Measurements from ENCODE around the gene ZNG1C. TPM values are rescaled to one million over a fixed set of nuclear protein-coding genes. Genes with fewer than 3 reads are reported as not detected.
"Not testable (repeated sequence)": the region's sequence is repeated elsewhere in the genome, so short reads cannot be mapped to it uniquely, and the experiment has no call there.

The ZNG1C gene
- total RNA-seq: 31.6 and 31.8 TPM in 2 replicates

- intact Hi-C loops (cut with micrococcal nuclease): not testable (repeated sequence)
These were observed at the start of gene ZNG1C for GRCh38 chr9:68241683-68242082. Gene ZNG1C (plus strand): TSS chr9:68241983. CDS start chr9:68242032, 49 bp downstream.

DNA sequence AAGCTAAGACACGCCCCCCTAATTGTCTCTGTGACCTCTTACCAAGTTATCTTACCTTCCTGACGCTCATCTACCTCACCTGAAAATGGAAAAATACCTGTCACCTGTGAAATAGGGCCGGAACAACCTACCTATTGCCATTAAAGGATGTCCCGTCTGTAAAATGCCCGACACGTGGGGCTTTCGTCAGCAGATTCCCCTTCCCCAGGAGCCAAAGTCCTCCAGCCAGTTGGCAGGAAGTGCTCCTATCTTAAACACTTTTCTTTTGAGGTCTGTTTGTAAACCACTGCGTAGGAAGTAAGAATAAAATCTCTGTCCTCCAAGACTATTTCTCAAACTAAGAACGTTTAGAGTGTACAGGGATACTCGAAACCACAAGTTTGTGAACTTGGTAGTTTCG is 654 bp downstream of the ZNG1C start:
- intact Hi-C loops (cut with micrococcal nuclease): not testable (repeated sequence)

GRCh38 chr9:68281041-68281440 is 39.3 kb downstream of the ZNG1C start:
- intact Hi-C loops (cut with micrococcal nuclease): not testable (repeated sequence)

GRCh38 chr9:68302567-68302966 is 60.8 kb downstream of the ZNG1C start, which contains the start of gene FOXD4L3:
Gene FOXD4L3 (plus strand): TSS chr9:68302867. CDS start chr9:68302952, 85 bp downstream.
- intact Hi-C loops (cut with micrococcal nuclease): not testable (repeated sequence)

DNA sequence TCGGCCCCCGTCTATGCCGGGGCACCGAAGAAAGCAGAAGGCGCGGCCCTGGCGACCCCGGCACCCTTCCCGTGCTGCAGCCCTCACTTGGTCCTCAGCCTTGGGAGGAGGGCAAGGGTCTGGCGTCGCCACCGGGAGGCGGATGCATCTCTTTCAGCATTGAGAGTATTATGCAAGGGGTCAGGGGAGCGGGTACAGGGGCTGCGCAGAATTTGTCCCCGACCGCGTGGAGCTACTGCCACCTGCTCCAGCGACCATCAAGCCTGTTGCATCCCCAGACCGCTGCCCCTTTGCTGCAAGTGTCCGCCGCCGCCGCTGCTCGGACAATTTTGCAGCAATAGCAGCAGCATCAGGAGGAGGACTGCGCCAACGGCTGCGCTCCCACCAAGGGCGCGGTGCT is 62.0 kb downstream of the ZNG1C start:
- intact Hi-C loops (cut with micrococcal nuclease): not testable (repeated sequence)

GRCh38 chr9:68304212-68304611 is 62.4 kb downstream of the ZNG1C start:
- intact Hi-C loops (cut with micrococcal nuclease): not testable (repeated sequence)

DNA sequence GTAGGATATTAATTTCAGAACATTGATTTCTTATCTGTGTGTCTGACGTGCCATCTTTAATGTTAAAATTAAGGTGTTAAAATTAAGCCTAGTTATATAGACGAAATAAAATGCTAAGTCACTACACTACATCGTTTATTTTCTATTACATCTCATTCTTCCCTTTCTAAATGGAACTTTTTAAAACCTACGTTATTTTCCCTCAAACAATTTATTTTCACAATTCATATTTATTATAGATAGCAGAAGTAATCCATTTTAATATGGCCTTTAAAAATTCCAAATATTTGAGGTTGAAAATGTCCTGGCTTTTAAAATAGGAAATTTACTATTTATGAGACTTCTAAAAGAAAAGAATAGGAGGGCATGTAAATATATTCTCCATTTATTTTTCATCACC is 63.0 kb downstream of the ZNG1C start:
- intact Hi-C loops (cut with micrococcal nuclease): not testable (repeated sequence)

DNA sequence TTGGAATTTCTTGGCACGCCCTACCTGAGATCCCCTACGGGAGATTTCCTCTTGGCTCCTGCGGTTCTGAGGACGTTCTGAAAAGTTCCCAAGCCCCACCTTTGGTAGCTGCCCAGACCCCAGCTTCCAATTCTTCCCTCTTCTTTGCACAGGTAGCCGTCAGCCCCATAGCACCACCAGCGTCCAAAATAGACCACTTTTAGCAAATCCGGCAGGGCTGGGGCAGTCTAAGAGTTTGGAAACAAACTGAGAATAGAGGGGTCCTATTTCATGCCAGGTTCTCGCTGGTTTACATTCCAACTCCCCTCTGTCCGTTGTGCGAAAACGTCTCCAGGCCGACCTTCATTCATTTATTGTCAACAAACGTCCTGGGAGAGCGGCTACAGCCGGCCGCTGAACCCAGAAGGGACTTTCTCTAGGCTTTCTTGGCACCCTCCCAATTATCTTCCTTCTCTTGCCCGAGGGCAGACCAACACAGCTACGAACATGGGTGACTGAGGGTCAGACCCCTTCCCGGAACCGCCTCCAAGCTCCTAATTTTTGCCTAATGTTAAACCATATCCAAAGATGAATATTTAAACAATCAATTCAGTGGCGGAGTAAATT is 64.0 kb downstream of the ZNG1C start:
- intact Hi-C loops (cut with micrococcal nuclease): not testable (repeated sequence)

- intact Hi-C loops (cut with micrococcal nuclease): not testable (repeated sequence)
These were observed 64.7 kb downstream of the ZNG1C start for GRCh38 chr9:68306391-68306964.

DNA sequence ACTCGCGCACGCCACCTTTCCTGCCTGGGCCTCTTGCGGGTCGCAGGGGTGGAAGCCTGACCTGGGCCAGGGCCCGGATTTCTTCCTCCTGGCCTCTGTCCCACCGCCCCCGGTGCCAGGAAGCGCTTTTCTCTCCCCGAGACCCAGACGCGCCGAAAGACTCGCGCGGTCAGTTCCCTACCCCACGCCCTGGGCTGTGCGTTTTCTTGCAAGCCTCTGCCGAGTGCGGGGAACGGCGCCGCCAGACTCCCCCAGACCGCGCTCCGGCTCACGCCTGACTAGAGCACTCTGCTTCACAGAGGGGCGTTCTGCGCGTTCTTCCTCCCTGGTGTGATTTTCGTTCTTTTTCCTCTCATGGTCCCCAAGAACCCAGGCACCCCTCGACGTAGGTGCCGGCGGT is 65.3 kb downstream of the ZNG1C start:
- intact Hi-C loops (cut with micrococcal nuclease): not testable (repeated sequence)

DNA sequence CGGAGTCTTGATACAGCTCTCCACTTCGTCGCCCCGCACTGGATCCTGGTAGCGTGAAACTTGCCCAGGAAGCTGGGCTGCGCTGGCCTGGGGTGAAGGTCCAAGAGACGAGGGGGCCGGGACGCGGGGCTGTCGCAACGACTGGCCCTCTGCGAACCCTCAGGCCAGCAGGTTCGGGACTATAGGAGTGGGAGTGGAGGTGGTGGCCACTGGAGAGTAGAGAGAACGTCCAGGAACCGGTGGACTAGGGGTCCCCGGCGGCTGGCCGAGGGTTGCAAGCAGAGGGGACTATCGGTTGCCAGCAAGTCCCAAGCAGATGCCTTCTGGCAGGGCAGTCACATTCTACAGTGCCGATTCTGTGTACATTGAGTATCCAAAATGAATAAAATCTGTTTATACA is 65.9 kb downstream of the ZNG1C start:
- intact Hi-C loops (cut with micrococcal nuclease): not testable (repeated sequence)

DNA sequence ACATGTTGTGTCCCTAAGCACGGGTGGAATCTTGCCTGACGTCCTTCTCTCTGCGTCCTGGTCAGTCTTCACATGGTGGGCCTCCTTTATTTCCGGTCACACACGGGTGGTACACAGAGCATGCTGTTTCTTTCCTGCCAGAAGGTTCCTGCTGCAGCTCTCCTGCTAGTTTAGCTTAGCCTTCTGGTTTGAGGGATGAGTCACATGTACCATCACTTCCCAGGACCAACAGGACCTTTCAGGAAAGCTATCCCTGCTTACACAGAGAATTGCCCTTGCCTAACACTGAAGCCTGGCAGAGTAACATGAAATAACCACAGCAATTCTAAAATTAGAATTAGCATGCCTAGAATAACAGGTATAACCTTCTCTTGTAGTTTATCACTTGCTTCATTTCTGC is 69.4 kb downstream of the ZNG1C start:
- intact Hi-C loops (cut with micrococcal nuclease): not testable (repeated sequence)

- intact Hi-C loops (cut with micrococcal nuclease): not testable (repeated sequence)
These were observed 76.4 kb downstream of the ZNG1C start for GRCh38 chr9:68318209-68318608.

- intact Hi-C loops (cut with micrococcal nuclease): not testable (repeated sequence)
These were observed 82.0 kb downstream of the ZNG1C start for GRCh38 chr9:68323749-68324148.

- intact Hi-C loops (cut with micrococcal nuclease): not testable (repeated sequence)
These were observed 82.7 kb downstream of the ZNG1C start for GRCh38 chr9:68324518-68324917.

DNA sequence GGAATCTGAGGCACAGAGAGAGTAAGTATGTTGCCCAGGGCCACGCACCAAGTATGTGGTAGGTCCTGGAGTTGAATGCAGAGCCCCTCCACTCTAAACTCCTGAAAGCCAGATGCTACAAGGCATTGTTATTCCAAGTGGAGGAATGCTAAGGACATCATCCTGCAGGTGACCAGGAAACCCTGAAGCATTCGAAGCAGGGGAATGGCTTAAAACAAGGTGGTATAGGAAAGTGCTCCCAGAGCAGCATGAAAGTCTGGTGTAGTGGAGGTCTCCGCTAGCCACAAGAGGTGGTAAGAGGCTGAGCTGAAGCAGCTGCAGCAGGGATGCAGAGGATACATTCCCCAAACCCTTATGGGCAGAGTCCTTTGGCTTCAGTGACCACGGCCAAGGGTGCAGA is 87.3 kb downstream of the ZNG1C start:
- intact Hi-C loops (cut with micrococcal nuclease): not testable (repeated sequence)

- intact Hi-C loops (cut with micrococcal nuclease): not testable (repeated sequence)
These were observed 88.9 kb downstream of the ZNG1C start for GRCh38 chr9:68330531-68331173.

DNA sequence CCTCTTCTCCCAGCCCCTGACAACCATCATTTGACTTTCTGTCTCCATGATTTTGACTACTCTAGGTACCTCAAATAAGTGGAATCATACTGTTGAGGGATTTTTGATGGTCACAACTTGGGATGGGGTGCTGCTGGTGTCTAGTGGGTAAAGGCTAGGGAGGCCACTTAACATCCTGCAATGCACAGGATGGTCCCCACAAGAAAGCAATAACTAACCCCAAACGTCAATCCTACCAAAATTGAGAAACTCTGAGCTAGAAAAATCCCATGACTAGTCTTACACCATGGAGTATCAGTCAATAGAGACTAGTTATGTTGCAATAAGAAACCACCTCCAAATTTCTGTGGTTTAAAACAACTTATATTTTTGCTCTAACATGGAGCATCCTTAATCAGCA is 90.3 kb downstream of the ZNG1C start:
- intact Hi-C loops (cut with micrococcal nuclease): not testable (repeated sequence)

GRCh38 chr9:68335935-68336334 is 94.2 kb downstream of the ZNG1C start:
- intact Hi-C loops (cut with micrococcal nuclease): not testable (repeated sequence)

GRCh38 chr9:68336639-68337339 is 95.0 kb downstream of the ZNG1C start:
- intact Hi-C loops (cut with micrococcal nuclease): not testable (repeated sequence)

DNA sequence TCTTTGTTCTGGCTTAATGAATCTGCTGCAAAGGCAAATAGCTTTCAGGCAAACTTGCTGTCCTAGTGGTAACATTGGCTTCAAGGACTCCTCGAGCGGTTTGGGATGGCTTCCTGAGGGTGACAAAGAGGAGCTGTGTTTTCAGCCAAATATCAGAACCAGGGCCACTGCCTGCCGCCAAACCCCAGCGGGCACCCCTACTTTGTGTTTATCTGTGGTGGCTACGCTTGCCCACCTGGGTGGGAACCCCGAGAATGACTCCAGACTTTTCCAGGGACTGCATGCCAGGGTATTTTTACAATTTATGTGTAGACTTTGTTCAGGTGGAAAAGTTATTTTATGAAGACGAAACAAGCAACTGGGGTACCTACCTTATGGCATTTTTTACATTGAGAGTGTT is 96.2 kb downstream of the ZNG1C start:
- intact Hi-C loops (cut with micrococcal nuclease): not testable (repeated sequence)
